ENCODE data around the gene STK36.

Gene STK36

DNA sequence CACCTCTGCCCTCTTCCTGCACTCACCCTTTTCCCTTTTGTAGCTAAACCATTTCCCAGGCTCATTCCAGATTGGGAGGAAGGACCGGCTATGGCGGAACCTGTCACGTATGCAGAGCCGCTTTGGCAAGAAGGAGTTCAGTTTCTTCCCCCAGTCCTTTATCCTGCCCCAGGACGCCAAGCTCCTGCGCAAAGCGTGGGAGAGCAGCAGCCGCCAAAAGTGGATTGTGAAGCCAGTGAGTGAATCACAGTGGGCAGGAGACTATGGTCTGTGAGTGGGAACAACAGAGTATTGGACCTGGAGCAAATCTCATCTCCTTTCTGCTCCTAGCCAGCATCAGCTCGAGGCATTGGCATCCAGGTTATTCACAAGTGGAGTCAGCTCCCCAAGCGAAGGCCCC, 75.1 kb downstream of the STK36 start:
- no peak for DNase-seq (ENCODE audit: low read depth, low spot score)

DNA sequence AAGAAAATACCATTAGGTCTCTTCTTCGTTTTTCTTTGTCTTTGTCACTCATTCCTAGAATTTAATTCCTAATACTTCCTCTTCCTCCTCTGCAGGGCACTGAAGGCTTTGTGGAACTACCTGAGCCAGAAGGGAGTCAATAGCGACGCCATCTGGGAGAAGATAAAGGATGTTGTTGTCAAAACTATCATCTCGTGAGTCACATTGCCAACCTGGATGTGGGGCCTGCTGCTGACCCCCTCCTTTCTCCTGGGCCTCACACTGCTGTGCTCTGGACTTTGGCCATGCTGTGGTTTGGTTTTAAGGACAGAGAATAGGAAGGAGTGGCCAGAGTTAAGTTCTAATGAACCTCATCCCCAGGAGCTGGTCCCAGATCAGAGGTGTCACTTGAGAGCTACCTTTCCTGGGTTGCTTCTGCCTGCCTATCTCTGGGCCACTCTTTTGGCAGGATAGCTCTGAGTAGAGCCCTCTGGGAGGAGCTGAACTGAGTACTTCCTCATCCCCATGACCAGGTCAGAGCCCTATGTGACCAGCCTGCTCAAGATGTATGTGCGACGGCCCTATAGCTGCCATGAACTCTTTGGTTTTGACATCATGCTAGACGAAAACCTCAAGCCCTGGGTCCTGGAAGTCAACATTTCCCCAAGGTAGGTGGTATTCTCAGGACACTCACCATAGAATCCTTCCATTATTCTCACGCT, 77.0 kb downstream of the STK36 start:
- DNase-seq (ENCODE audit: low read depth, low spot score), result no peak

Measured in activated naive CD8-positive, alpha-beta T cell treated with anti-CD3 and anti-CD28 coated beads, Interleukin-2, amount 50 U/mL, for 16 hours (primary cell).